Frontal cortex (tissue), 4 donors: ENCODE results near the gene PGC. TPM values are rescaled to one million over a fixed set of nuclear protein-coding genes. Genes with fewer than 3 reads are reported as not detected.

Experiments used
- DNase-seq, 2 donors: peaks; one replicate each; pipeline ENCODE4 v3.0.0; 2012; ENCODE audit warnings: low spot score in 2 of 2
- FAIRE-seq: peaks from 2 replicates; lab custom pipeline; 2012; peaks lifted over from hg19 to GRCh38; lab: Jason Lieb, UNC
- total RNA-seq: library from RNA; depleted of rRNA; stranded (reverse); fragments of >200 nt; gene quantifications from one replicate; pipeline ENCODE4 v1.2.3, GENCODE V29; 2014
- donor health status: control.
- donor health status: control.
- donor health status: control.

Gene PGC
- total RNA-seq, 1 donor from 2014 or later = under 0.01 TPM

- DNase-seq (no peak), FAIRE-seq (no peak)
Observed at GRCh38 chr6:41704028-41704427, 43.2 kb downstream of the PGC start.

GRCh38 chr6:41702771-41703494 is 44.3 kb downstream of the PGC start:
- FAIRE-seq (no peak), DNase-seq (no peak)

- FAIRE-seq (no peak), DNase-seq (no peak)
Observed at GRCh38 chr6:41702089-41702745, 45.0 kb downstream of the PGC start.

- FAIRE-seq = no peak
Observed at GRCh38 chr6:41700463-41701347, 46.5 kb downstream of the PGC start.

GRCh38 chr6:41699063-41699462 is 48.1 kb downstream of the PGC start:
- FAIRE-seq = no peak
- no peak for DNase-seq

More at GRCh38 chr6:41700463-41701347, 46.5 kb downstream of the PGC start:
- DNase-seq = no peak

- FAIRE-seq (no peak), DNase-seq (no peak)
Observed at GRCh38 chr6:41697861-41698781, 49.1 kb downstream of the PGC start.

- FAIRE-seq = no peak
- DNase-seq = no peak
Observed at GRCh38 chr6:41696788-41697187, 50.4 kb downstream of the PGC start.

- no peak for FAIRE-seq
- no peak for DNase-seq
Observed at GRCh38 chr6:41695825-41696224, 51.4 kb downstream of the PGC start.

- FAIRE-seq = no peak
- no peak for DNase-seq
Observed at GRCh38 chr6:41694815-41695526, 52.2 kb downstream of the PGC start.

GRCh38 chr6:41693281-41694240 is 53.6 kb downstream of the PGC start:
- no peak for FAIRE-seq

GRCh38 chr6:41692730-41693129 is 54.5 kb downstream of the PGC start:
- no peak for DNase-seq
- no peak for FAIRE-seq

More at GRCh38 chr6:41693281-41694240, 53.6 kb downstream of the PGC start:
- DNase-seq = peak; percentile 58 to 66

- FAIRE-seq (no peak), DNase-seq (no peak)
Observed at GRCh38 chr6:41692080-41692675, 55.0 kb downstream of the PGC start.

- DNase-seq (no peak), FAIRE-seq (no peak)
Observed at GRCh38 chr6:41691426-41692079, 55.6 kb downstream of the PGC start.

GRCh38 chr6:41690541-41691330 is 56.5 kb downstream of the PGC start:
- FAIRE-seq (no peak), DNase-seq (no peak)

- DNase-seq (no peak), FAIRE-seq (no peak)
Observed at GRCh38 chr6:41689171-41690008, 57.8 kb downstream of the PGC start.
